ENCODE measurements around the gene PDE2A.

DNA sequence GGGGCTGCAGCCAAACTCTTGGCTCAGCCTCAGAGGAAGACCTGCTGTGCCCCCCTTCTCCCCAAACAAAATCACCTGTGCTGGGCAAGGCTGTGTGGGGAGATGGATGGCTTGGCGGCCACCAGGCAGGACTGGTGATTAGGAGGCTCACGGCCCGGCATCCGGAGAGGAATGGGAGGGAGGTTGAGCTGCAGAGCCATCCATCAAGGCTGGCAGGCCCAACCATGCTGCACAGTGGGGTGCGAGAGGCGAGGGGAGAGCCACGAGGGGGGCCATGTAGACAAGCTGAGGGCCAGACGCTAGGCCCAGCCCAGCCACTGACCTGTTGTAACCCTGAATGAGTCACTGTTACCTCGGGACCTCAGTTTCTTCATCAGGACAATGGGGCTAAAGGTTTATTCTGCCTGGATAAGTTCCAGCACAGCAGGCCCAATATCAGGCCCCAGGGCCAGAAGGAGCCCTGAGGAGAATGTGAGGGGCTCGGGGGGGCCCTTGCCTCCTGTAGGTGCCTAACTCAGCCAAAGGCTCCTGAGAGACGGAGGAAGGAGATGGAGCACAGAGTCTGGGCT is 18.2 kb downstream of the PDE2A start:
- TF ChIP-seq, protein P1, sequence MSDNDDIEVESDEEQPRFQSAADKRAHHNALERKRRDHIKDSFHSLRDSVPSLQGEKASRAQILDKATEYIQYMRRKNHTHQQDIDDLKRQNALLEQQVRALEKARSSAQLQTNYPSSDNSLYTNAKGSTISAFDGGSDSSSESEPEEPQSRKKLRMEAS (IDR thresholded peaks at IDR 0.05; ENCODE audit: low read depth, low read length): no peak
- TF ChIP-seq, protein P2, sequence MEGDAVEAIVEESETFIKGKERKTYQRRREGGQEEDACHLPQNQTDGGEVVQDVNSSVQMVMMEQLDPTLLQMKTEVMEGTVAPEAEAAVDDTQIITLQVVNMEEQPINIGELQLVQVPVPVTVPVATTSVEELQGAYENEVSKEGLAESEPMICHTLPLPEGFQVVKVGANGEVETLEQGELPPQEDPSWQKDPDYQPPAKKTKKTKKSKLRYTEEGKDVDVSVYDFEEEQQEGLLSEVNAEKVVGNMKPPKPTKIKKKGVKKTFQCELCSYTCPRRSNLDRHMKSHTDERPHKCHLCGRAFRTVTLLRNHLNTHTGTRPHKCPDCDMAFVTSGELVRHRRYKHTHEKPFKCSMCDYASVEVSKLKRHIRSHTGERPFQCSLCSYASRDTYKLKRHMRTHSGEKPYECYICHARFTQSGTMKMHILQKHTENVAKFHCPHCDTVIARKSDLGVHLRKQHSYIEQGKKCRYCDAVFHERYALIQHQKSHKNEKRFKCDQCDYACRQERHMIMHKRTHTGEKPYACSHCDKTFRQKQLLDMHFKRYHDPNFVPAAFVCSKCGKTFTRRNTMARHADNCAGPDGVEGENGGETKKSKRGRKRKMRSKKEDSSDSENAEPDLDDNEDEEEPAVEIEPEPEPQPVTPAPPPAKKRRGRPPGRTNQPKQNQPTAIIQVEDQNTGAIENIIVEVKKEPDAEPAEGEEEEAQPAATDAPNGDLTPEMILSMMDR (IDR thresholded peaks at IDR 0.05 in 2 of 3, conservative IDR thresholded peaks at IDR 0.05 in 1 of 3; ENCODE audit: control insufficient read depth in 2 of 3, extremely low read depth in 1 of 3, insufficient read depth in 1 of 3, low read depth in 3 of 3, low read length in 3 of 3): no peak
- no peak for TF ChIP-seq RCOR1 (conservative IDR thresholded peaks at IDR 0.05; ENCODE audit: low read depth, low read length)
- no peak for TF ChIP-seq SPI1 (IDR thresholded peaks at IDR 0.05; ENCODE audit: borderline replicate concordance, insufficient read depth, low read depth, low read length)
- TF ChIP-seq MEF2B (IDR thresholded peaks at IDR 0.05; ENCODE audit: partially characterized antibody, poor library complexity, severe bottlenecking): no peak
- TF ChIP-seq TAF1 (IDR thresholded peaks at IDR 0.05; ENCODE audit: borderline replicate concordance, low read depth, low read length): no peak
- no peak for TF ChIP-seq BRCA1 (IDR thresholded peaks at IDR 0.05; ENCODE audit: low read depth, low read length)
- TF ChIP-seq POLR2A (IDR thresholded peaks at IDR 0.05; ENCODE audit: low read depth, low read length): no peak
- TF ChIP-seq, protein P3, sequence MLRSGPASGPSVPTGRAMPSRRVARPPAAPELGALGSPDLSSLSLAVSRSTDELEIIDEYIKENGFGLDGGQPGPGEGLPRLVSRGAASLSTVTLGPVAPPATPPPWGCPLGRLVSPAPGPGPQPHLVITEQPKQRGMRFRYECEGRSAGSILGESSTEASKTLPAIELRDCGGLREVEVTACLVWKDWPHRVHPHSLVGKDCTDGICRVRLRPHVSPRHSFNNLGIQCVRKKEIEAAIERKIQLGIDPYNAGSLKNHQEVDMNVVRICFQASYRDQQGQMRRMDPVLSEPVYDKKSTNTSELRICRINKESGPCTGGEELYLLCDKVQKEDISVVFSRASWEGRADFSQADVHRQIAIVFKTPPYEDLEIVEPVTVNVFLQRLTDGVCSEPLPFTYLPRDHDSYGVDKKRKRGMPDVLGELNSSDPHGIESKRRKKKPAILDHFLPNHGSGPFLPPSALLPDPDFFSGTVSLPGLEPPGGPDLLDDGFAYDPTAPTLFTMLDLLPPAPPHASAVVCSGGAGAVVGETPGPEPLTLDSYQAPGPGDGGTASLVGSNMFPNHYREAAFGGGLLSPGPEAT (IDR thresholded peaks at IDR 0.05; ENCODE audit: low read depth): no peak
- TF ChIP-seq NFYB (IDR thresholded peaks at IDR 0.05; ENCODE audit: insufficient read depth, low read depth, low read length): no peak
